Stimulated activated naive CD8-positive, alpha-beta T cell treated with anti-CD3 and anti-CD28 coated beads, Interleukin-15, Interleukin-2, amounts not matched to agents 100 U/mL and 50 U/mL, for 24 hours (primary cell): ENCODE data around the gene PRKCB.
"Not testable (repeated sequence)": the region's sequence is repeated elsewhere in the genome, so short reads cannot be mapped to it uniquely, and the experiment has no call there.

Experiments used
- ATAC-seq: fragments of 150-1000 bp; cut with Tn5 transposase; one replicate; pipeline ENCODE4 v1.10.0; 2021
- DNase-seq: peaks from one replicate; pipeline ENCODE4 v3.0.0; 2021

PRKCB gene

GRCh38 chr16:24132048-24132796 lies 296.4 kb downstream of the PRKCB start:
- DNase-seq (no peak), ATAC-seq (no peak)

- DNase-seq = no peak
- ATAC-seq = no peak
Observed at GRCh38 chr16:24132797-24133155, 297.0 kb downstream of the PRKCB start.

GRCh38 chr16:24135624-24136565 lies 300.1 kb downstream of the PRKCB start:
- no peak for ATAC-seq
- no peak for DNase-seq

- ATAC-seq = no peak
- no peak for DNase-seq
Observed at GRCh38 chr16:24138024-24138423, 302.2 kb downstream of the PRKCB start.

- ATAC-seq = no peak
- no peak for DNase-seq
Observed at GRCh38 chr16:24138575-24138974, 302.8 kb downstream of the PRKCB start.

DNA sequence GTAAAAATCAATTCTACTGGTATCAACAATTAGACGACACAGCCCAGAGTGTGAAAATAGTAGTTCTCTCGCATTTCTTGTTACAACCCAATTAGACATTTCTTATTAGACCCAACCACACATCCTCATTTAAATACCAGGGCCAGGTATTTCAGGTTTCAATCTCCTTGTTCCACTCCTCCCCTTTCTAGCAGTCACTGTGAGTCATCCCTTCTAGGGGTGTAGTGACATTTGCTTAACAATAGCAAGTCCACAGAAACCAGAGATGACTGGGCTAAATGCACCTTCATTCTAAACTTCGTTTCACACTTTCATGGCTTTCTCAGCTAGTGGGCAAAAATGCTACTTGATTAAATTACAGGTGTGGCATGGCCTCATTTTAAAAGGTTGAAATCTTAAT lies 303.5 kb downstream of the PRKCB start:
- no peak for DNase-seq
- ATAC-seq = peak; percentile 94

GRCh38 chr16:24140730-24141129 lies 304.9 kb downstream of the PRKCB start:
- ATAC-seq = no peak
- DNase-seq = no peak

DNA sequence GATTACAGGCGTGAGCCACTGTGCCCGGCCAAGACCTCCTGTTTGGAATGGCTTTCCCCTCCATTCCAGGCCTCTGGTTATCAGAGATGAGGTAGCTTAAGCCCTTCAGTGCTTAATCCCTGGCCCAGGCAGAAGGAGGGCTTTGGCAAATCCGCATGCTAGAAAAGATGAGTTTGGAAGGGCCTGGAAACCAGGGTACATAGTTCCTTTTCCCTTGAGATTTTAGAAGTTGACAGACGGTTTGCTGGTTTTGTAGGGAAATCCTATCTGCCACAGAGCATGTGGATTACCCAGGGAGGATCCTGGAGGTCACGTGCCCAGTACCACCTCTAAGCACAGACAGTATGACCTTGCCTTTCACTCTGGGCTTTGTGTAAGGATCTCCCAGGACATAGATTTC lies 305.7 kb downstream of the PRKCB start:
- DNase-seq (no peak), ATAC-seq (no peak)

- no peak for DNase-seq
Observed at GRCh38 chr16:24141917-24142316, 306.1 kb downstream of the PRKCB start.

GRCh38 chr16:24145927-24146326 lies 310.1 kb downstream of the PRKCB start:
- no peak for DNase-seq
- ATAC-seq = no peak

More at GRCh38 chr16:24141917-24142316, 306.1 kb downstream of the PRKCB start:
- ATAC-seq = no peak

DNA sequence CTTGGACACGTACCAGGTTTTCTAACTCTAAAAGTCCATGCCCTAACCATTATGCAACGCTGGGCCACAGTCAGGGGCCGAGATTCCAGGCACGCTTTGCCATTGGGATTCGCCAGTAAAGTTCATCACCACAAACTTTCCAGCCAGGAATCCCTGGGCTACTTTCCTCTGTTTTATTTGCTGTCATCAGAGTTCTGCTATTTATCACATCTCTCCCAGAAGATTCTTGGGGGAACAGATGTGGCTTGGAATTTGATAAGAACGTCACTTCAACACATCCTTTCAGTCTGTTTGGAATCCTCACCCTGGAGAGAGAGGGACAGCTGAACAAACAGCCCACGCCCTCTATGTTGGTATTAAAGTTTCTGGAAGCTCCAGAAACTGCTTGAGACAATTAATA lies 310.7 kb downstream of the PRKCB start:
- ATAC-seq = no peak
- no peak for DNase-seq

GRCh38 chr16:24149102-24149501 lies 313.3 kb downstream of the PRKCB start:
- ATAC-seq (no peak), DNase-seq (no peak)

GRCh38 chr16:24150282-24150681 lies 314.5 kb downstream of the PRKCB start:
- DNase-seq (no peak), ATAC-seq (no peak)

GRCh38 chr16:24151482-24151939 lies 315.7 kb downstream of the PRKCB start:
- ATAC-seq (peak; percentile 69), DNase-seq (peak; percentile 6)

DNA sequence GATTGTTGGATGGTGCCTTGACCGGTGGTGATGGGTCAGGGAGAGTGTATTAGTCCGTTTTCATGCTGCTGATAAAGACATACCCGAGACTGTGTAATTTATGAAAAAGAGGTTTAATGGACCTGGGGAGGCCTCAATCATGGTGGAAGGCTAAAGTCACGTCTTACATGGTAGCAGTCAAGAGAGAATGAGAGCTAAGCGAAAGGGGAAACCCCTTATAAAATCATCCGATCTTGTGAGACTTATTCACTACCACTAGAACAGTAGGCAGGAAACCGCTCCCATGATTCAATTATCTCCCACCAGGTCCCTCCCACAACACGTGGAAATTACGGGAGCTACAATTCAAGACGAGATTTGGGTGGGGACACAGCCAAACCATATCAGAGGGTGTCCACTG lies 316.3 kb downstream of the PRKCB start:
- DNase-seq, ATAC-seq: not testable (repeated sequence)

DNA sequence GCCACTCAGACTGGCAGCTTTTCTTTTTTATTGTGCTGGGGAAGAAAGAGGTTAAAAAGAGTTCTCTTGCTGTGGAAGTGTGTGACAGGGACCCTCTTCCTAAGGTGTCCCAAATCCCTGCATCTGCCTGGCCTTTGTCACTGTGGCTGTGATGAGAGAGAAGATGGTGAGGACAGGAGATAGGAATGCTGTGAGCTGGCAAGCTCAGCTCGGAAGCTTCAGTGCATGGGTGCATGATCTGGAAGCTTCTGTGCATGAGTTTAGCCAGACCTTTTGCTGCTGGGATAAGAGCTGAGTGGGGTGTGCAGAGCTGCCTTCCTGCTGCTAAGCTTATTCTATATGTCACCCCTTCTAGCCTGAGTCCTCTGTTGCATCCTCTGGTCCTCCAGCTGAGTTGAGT lies 317.0 kb downstream of the PRKCB start:
- no peak for ATAC-seq
- DNase-seq = no peak

GRCh38 chr16:24156777-24157176 lies 321.0 kb downstream of the PRKCB start:
- ATAC-seq (no peak), DNase-seq (no peak)

GRCh38 chr16:24163935-24164334 lies 328.2 kb downstream of the PRKCB start:
- no peak for ATAC-seq
- no peak for DNase-seq

- DNase-seq (no peak), ATAC-seq (no peak)
Observed at GRCh38 chr16:24164416-24164815, 328.6 kb downstream of the PRKCB start.

DNA sequence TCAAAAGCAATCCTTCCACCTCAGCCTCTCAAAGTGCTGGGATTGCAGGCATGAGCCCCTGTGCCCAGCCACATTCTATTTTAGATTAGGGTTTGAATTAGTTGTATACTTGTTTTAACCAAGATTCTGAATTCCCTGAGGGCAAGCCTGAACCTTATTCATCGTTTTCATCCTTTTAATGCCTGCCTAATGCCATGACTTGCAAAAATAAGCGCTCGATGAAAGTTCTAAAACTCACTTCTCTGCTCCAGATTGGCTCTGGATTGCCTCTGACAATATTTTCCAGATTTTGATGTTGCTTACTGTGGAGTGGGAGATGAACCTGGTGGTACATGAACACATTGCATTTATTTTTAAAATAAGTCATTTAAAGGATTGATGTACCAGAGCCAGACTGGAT lies 329.5 kb downstream of the PRKCB start:
- ATAC-seq = no peak
- no peak for DNase-seq

GRCh38 chr16:24166661-24167528 lies 331.1 kb downstream of the PRKCB start:
- ATAC-seq (no peak), DNase-seq (no peak)

DNA sequence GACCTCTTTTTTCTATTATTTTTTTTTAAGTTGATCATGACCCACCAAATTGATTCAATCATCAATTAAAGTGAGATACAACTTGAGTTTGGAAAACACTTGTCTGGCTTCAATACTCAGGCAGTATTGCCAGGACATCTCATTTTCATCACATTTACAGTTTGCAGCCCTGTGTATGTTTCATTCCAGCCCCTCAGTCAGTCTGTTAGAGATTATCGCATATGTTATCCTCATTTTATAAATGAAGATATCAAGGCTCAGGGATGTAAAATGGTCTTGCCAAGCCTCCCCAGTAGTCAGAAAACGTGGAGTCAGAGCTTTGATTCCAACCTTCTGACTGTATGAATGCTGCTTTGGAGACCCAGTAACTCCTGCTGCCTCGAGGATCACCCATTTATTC lies 333.1 kb downstream of the PRKCB start:
- ATAC-seq (no peak), DNase-seq (no peak)
